HepG2 (cell line): ENCODE measurements around the gene MFSD11. TPM values are rescaled to one million over a fixed set of nuclear protein-coding genes. Genes with fewer than 3 reads are reported as not detected.

Source experiments
- CREB1 ChIP-seq, 2 experiments: fragments of 450-650 bp in 1 of 2; IDR thresholded peaks; 2 replicates each; pipeline ENCODE4 v1.6.1; 2016 to 2017; ENCODE audit warnings: control low read depth in 1 of 2, mild to moderate bottlenecking in 1 of 2, missing compliant biosample characterization in 1 of 2, missing genetic modification characterization in 1 of 2
- ESRRA ChIP-seq: sonication (generic); formaldehyde crosslinking; IDR thresholded peaks from 2 replicates; pipeline ENCODE4 v1.5.1; 2020; ENCODE audit warnings: mild to moderate bottlenecking, low read depth, missing genetic modification reagents
- KMT2A ChIP-seq: sonication (generic); formaldehyde crosslinking; IDR thresholded peaks from 2 replicates; pipeline ENCODE4 v1.4.0; 2020; ENCODE audit warnings: missing genetic modification reagents
- NCOA2 ChIP-seq: sonication (generic); formaldehyde crosslinking; IDR thresholded peaks from 2 replicates; pipeline ENCODE4 v1.8.0; 2022; ENCODE audit warnings: inconsistent platforms
- PRPF4 ChIP-seq: fragments of 200-400 bp; formaldehyde crosslinking; IDR thresholded peaks from 2 replicates; pipeline ENCODE4 v1.6.1; 2016; ENCODE audit warnings: low read length, low read depth; ENCODE audit not compliant: poor library complexity, severe bottlenecking
- SETDB1 ChIP-seq: sonication (generic); formaldehyde crosslinking; IDR thresholded peaks from 2 replicates; pipeline ENCODE4 v1.5.1; 2020; ENCODE audit warnings: missing genetic modification reagents, mild to moderate bottlenecking, borderline replicate concordance
- ZC3H4 ChIP-seq: sonication (generic); formaldehyde crosslinking; IDR thresholded peaks from 2 replicates; pipeline ENCODE4 v1.4.0; 2020; ENCODE audit warnings: missing genetic modification reagents, borderline replicate concordance
- ZNF724P ChIP-seq: sonication (generic); formaldehyde crosslinking; IDR thresholded peaks from 2 replicates; pipeline ENCODE4 v1.8.0; 2022; ENCODE audit warnings: missing genetic modification reagents, borderline replicate concordance
- polyA plus RNA-seq, 8 experiments: library from polyadenylated mRNA; depleted of rRNA in 3 of 8; stranded (reverse) in 7 of 8; unstranded in 1 of 8; fragments of >200 nt; fragmentation: Illumina TruSeq in 4 of 8; extraction: Trizol in 4 of 8; gene quantifications; 2 replicates each; pipeline versions ENCODE4 v1.2.1 to v1.2.3, GENCODE V29; 2011 to 2016; ENCODE audit warnings: low read depth in 4 of 8, missing spikeins in 1 of 8, mixed read lengths in 1 of 8; ENCODE audit not compliant: insufficient read depth in 1 of 8
- total RNA-seq, 5 experiments: library from RNA; depleted of rRNA; stranded (reverse); fragments of >200 nt; fragmentation: Illumina TruSeq; extraction: Trizol; gene quantifications; 2 replicates each; pipeline ENCODE4 v1.2.3, GENCODE V29; 2016; ENCODE audit warnings: low read depth in 1 of 5
- TF ChIP-seq, protein P1 (sequence below), 2 experiments: sonication (generic) in 1 of 2; formaldehyde crosslinking in 1 of 2; IDR thresholded peaks; 2 replicates each; pipeline versions ENCODE4 v1.4.0 to v1.6.1; 2018 to 2020; ENCODE audit warnings: missing genetic modification reagents in 2 of 2, borderline replicate concordance in 1 of 2, low read depth in 1 of 2, mild to moderate bottlenecking in 1 of 2, missing biosample characterization in 1 of 2
- TF ChIP-seq, protein P2 (sequence below): sonication (generic); formaldehyde crosslinking; IDR thresholded peaks from 2 replicates; pipeline ENCODE4 v1.4.0; 2020; ENCODE audit warnings: missing genetic modification reagents, borderline replicate concordance
- TF ChIP-seq, protein P3 (sequence below): sonication (generic); formaldehyde crosslinking; IDR thresholded peaks from 2 replicates; pipeline ENCODE4 v1.4.0; 2020; ENCODE audit warnings: missing genetic modification reagents
- TF ChIP-seq, protein P4 (sequence below): sonication (generic); formaldehyde crosslinking; IDR thresholded peaks from 2 replicates; pipeline ENCODE4 v1.5.0; 2020; ENCODE audit warnings: mild to moderate bottlenecking, missing genetic modification reagents, borderline replicate concordance
- TF ChIP-seq, protein P5 (sequence below): IDR thresholded peaks from 2 replicates; pipeline ENCODE4 v1.6.1; 2016; ENCODE audit warnings: low read depth
- TF ChIP-seq, protein P6 (sequence below): IDR thresholded peaks from 2 replicates; pipeline ENCODE4 v1.4.0; 2020; ENCODE audit warnings: mild to moderate bottlenecking, missing genetic modification reagents

MFSD11 gene
- total and polyA plus RNA-seq, 2 of the 13 experiments (the other 11 are each of a cell fraction or from before 2014, with no cell fraction given) = 26.1 to 36.3 TPM

DNA sequence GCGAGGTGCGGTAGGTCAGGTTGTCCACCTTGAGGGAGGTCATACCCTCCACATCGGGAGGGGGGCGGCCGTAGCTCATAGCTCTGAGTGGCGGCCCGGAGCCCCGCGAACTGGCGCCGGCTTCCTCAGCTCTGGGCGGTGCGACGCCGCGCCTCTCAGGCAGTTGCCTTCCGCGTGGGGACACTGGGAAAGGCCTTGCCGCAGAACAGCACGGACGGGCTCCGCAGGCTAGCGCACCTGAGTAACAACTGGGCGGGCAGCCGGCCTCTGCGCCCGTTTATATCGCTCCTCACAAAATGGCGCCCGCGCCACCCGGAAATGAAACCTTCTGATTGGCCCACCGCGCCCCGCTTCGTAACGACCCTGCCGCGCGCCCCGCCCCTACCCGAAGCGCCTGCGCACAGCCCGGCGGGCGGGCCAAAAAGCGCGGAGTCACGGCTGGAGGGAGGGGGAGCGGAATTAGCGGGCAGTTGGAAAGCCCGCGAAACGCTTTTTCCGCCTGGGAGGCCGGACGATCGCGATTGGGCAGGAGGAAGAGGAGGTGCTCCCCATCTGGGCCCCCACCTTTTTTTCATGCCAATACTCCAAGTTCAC is 740 bp upstream of the MFSD11 start, which contains the start of gene SRSF2 (continued):
- TF ChIP-seq SETDB1 (no peak), ESRRA (CRISPR knock-in tag) (peak; percentile 90), PRPF4 (no peak), CREB1 (IDR thresholded peaks at IDR 0.05) (peak; percentile 75), CREB1 (CRISPR knock-in tag; IDR thresholded peaks at IDR 0.05) (peak; percentile 89), NCOA2 (CRISPR knock-in tag) (peak; percentile 79), ZNF724P (CRISPR knock-in tag) (no peak; the same call in none of the 2 replicates), ZC3H4 (CRISPR knock-in tag) (peak; percentile 75; the same call in 1 of the 2 replicates), KMT2A (CRISPR knock-in tag) (peak; percentile 92)
- TF ChIP-seq, protein P1, sequence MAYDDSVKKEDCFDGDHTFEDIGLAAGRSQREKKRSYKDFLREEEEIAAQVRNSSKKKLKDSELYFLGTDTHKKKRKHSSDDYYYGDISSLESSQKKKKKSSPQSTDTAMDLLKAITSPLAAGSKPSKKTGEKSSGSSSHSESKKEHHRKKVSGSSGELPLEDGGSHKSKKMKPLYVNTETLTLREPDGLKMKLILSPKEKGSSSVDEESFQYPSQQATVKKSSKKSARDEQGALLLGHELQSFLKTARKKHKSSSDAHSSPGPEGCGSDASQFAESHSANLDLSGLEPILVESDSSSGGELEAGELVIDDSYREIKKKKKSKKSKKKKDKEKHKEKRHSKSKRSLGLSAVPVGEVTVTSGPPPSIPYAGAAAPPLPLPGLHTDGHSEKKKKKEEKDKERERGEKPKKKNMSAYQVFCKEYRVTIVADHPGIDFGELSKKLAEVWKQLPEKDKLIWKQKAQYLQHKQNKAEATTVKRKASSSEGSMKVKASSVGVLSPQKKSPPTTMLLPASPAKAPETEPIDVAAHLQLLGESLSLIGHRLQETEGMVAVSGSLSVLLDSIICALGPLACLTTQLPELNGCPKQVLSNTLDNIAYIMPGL (CRISPR knock-in tag; IDR thresholded peaks at IDR 0.05; ENCODE audit: borderline replicate concordance in 1 of 2, low read depth in 1 of 2) = peak; percentile 75 to 88
- TF ChIP-seq, protein P2, sequence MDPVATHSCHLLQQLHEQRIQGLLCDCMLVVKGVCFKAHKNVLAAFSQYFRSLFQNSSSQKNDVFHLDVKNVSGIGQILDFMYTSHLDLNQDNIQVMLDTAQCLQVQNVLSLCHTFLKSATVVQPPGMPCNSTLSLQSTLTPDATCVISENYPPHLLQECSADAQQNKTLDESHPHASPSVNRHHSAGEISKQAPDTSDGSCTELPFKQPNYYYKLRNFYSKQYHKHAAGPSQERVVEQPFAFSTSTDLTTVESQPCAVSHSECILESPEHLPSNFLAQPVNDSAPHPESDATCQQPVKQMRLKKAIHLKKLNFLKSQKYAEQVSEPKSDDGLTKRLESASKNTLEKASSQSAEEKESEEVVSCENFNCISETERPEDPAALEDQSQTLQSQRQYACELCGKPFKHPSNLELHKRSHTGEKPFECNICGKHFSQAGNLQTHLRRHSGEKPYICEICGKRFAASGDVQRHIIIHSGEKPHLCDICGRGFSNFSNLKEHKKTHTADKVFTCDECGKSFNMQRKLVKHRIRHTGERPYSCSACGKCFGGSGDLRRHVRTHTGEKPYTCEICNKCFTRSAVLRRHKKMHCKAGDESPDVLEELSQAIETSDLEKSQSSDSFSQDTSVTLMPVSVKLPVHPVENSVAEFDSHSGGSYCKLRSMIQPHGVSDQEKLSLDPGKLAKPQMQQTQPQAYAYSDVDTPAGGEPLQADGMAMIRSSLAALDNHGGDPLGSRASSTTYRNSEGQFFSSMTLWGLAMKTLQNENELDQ (CRISPR knock-in tag) = no peak
- TF ChIP-seq, protein P3, sequence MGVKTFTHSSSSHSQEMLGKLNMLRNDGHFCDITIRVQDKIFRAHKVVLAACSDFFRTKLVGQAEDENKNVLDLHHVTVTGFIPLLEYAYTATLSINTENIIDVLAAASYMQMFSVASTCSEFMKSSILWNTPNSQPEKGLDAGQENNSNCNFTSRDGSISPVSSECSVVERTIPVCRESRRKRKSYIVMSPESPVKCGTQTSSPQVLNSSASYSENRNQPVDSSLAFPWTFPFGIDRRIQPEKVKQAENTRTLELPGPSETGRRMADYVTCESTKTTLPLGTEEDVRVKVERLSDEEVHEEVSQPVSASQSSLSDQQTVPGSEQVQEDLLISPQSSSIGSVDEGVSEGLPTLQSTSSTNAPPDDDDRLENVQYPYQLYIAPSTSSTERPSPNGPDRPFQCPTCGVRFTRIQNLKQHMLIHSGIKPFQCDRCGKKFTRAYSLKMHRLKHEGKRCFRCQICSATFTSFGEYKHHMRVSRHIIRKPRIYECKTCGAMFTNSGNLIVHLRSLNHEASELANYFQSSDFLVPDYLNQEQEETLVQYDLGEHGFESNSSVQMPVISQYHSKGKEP (CRISPR knock-in tag) = peak; percentile 89; the same call in 1 of the 2 replicates
- TF ChIP-seq, protein P4, sequence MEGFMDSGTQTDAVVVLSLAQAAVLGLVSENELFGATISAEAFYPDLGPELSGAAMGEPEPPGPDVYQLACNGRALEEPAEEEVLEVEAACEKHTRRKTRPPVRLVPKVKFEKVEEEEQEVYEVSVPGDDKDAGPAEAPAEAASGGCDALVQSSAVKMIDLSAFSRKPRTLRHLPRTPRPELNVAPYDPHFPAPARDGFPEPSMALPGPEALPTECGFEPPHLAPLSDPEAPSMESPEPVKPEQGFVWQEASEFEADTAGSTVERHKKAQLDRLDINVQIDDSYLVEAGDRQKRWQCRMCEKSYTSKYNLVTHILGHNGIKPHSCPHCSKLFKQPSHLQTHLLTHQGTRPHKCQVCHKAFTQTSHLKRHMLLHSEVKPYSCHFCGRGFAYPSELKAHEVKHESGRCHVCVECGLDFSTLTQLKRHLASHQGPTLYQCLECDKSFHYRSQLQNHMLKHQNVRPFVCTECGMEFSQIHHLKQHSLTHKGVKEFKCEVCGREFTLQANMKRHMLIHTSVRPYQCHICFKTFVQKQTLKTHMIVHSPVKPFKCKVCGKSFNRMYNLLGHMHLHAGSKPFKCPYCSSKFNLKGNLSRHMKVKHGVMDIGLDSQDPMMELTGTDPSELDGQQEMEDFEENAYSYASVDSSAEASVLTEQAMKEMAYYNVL (CRISPR knock-in tag) = no peak; the same call in 1 of the 2 replicates
- TF ChIP-seq, protein P5, sequence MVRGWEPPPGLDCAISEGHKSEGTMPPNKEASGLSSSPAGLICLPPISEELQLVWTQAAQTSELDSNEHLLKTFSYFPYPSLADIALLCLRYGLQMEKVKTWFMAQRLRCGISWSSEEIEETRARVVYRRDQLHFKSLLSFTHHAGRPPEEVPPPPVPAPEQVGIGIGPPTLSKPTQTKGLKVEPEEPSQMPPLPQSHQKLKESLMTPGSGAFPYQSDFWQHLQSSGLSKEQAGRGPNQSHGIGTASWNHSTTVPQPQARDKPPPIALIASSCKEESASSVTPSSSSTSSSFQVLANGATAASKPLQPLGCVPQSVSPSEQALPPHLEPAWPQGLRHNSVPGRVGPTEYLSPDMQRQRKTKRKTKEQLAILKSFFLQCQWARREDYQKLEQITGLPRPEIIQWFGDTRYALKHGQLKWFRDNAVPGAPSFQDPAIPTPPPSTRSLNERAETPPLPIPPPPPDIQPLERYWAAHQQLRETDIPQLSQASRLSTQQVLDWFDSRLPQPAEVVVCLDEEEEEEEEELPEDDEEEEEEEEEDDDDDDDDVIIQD = no peak
- TF ChIP-seq, protein P6, sequence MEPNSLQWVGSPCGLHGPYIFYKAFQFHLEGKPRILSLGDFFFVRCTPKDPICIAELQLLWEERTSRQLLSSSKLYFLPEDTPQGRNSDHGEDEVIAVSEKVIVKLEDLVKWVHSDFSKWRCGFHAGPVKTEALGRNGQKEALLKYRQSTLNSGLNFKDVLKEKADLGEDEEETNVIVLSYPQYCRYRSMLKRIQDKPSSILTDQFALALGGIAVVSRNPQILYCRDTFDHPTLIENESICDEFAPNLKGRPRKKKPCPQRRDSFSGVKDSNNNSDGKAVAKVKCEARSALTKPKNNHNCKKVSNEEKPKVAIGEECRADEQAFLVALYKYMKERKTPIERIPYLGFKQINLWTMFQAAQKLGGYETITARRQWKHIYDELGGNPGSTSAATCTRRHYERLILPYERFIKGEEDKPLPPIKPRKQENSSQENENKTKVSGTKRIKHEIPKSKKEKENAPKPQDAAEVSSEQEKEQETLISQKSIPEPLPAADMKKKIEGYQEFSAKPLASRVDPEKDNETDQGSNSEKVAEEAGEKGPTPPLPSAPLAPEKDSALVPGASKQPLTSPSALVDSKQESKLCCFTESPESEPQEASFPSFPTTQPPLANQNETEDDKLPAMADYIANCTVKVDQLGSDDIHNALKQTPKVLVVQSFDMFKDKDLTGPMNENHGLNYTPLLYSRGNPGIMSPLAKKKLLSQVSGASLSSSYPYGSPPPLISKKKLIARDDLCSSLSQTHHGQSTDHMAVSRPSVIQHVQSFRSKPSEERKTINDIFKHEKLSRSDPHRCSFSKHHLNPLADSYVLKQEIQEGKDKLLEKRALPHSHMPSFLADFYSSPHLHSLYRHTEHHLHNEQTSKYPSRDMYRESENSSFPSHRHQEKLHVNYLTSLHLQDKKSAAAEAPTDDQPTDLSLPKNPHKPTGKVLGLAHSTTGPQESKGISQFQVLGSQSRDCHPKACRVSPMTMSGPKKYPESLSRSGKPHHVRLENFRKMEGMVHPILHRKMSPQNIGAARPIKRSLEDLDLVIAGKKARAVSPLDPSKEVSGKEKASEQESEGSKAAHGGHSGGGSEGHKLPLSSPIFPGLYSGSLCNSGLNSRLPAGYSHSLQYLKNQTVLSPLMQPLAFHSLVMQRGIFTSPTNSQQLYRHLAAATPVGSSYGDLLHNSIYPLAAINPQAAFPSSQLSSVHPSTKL (CRISPR knock-in tag) = peak; percentile 71
